Measurements from ENCODE around the gene CDHR3.

CDHR3 gene

GRCh38 chr7:105963038-105963667 lies at the start of gene CDHR3:
Gene CDHR3, plus strand, starts transcription at chr7:105963264. Its CDS starts 55 bp downstream, at chr7:105963319.
- Histone ChIP-seq H3K4me3 (ENCODE audit: low read length) (no peak within 1 kb of the TSS), H3K36me3 (ENCODE audit: control insufficient read depth, insufficient read depth, low read length, severe bottlenecking) (no peaks in the 10 kb centered on the region), H3K9me3 (ENCODE audit: control insufficient read depth, low read length) (no peaks in the 10 kb centered on the region), H3K4me1 (ENCODE audit: control insufficient read depth, insufficient read depth, low read length) (peaks cover 1% of the 10 kb centered on the region), H3K9ac (ENCODE audit: low read length) (no peak within 1 kb of the TSS), H3K27me3 (replicated peaks; ENCODE audit: control insufficient read depth, insufficient read depth, low read length) (no peaks in the 10 kb centered on the region)
- DNase-seq (ENCODE audit: low read depth): no peak

GRCh38 chr7:105913947-105914346 lies 49.1 kb upstream of the CDHR3 start:
- Histone ChIP-seq H3K36me3 (ENCODE audit: control insufficient read depth, insufficient read depth, low read length, severe bottlenecking) (peaks cover 46% of the 10 kb centered on the region), H3K9ac (ENCODE audit: low read length) (no peak overlapping the region), H3K9me3 (ENCODE audit: control insufficient read depth, low read length) (peaks cover 5% of the 10 kb centered on the region), H3K27me3 (replicated peaks; ENCODE audit: control insufficient read depth, insufficient read depth, low read length) (no peaks in the 10 kb centered on the region), H3K4me3 (ENCODE audit: low read length) (no peak overlapping the region), H3K4me1 (ENCODE audit: control insufficient read depth, insufficient read depth, low read length) (peaks cover 11% of the 10 kb centered on the region)
- DNase-seq (ENCODE audit: low read depth): no peak

- H3K27me3 ChIP-seq (replicated peaks; ENCODE audit: control insufficient read depth, insufficient read depth, low read length): no peaks in the 10 kb centered on the region
- H3K36me3 ChIP-seq (ENCODE audit: control insufficient read depth, insufficient read depth, low read length, severe bottlenecking): peaks cover 48% of the 10 kb centered on the region
- DNase-seq (ENCODE audit: low read depth): peak; percentile 42
- no peaks in the 10 kb centered on the region for H3K9me3 ChIP-seq (ENCODE audit: control insufficient read depth, low read length)
- H3K4me1 ChIP-seq (ENCODE audit: control insufficient read depth, insufficient read depth, low read length): peaks cover 11% of the 10 kb centered on the region
- H3K4me3 ChIP-seq (ENCODE audit: low read length): no peak overlapping the region
- H3K9ac ChIP-seq (ENCODE audit: low read length): no peak overlapping the region
Measured at GRCh38 chr7:105916603-105917002, 46.5 kb upstream of the CDHR3 start.

GRCh38 chr7:105917659-105918058 lies 45.4 kb upstream of the CDHR3 start:
- Histone ChIP-seq H3K4me3 (ENCODE audit: low read length) (no peak overlapping the region), H3K9ac (ENCODE audit: low read length) (no peak overlapping the region), H3K9me3 (ENCODE audit: control insufficient read depth, low read length) (no peaks in the 10 kb centered on the region), H3K4me1 (ENCODE audit: control insufficient read depth, insufficient read depth, low read length) (peaks cover 3% of the 10 kb centered on the region), H3K36me3 (ENCODE audit: control insufficient read depth, insufficient read depth, low read length, severe bottlenecking) (peaks cover 52% of the 10 kb centered on the region), H3K27me3 (replicated peaks; ENCODE audit: control insufficient read depth, insufficient read depth, low read length) (no peaks in the 10 kb centered on the region)
- no peak for DNase-seq (ENCODE audit: low read depth)

- peaks cover 13% of the 10 kb centered on the region for H3K4me1 ChIP-seq (ENCODE audit: control insufficient read depth, insufficient read depth, low read length)
- H3K27me3 ChIP-seq (replicated peaks; ENCODE audit: control insufficient read depth, insufficient read depth, low read length): no peaks in the 10 kb centered on the region
- H3K9ac ChIP-seq (ENCODE audit: low read length): no peak overlapping the region
- no peak for DNase-seq (ENCODE audit: low read depth)
- peaks cover 38% of the 10 kb centered on the region for H3K36me3 ChIP-seq (ENCODE audit: control insufficient read depth, insufficient read depth, low read length, severe bottlenecking)
- no peak overlapping the region for H3K4me3 ChIP-seq (ENCODE audit: low read length)
- H3K9me3 ChIP-seq (ENCODE audit: control insufficient read depth, low read length): peaks cover 11% of the 10 kb centered on the region
Measured at GRCh38 chr7:105920766-105921165, 42.3 kb upstream of the CDHR3 start.

- no peak for DNase-seq (ENCODE audit: low read depth)
- H3K9ac ChIP-seq (ENCODE audit: low read length): no peak overlapping the region
- H3K4me3 ChIP-seq (ENCODE audit: low read length): peak overlapping the region; percentile 6
- peaks cover 20% of the 10 kb centered on the region for H3K36me3 ChIP-seq (ENCODE audit: control insufficient read depth, insufficient read depth, low read length, severe bottlenecking)
- peaks cover 11% of the 10 kb centered on the region for H3K9me3 ChIP-seq (ENCODE audit: control insufficient read depth, low read length)
- no peaks in the 10 kb centered on the region for H3K27me3 ChIP-seq (replicated peaks; ENCODE audit: control insufficient read depth, insufficient read depth, low read length)
- peaks cover 18% of the 10 kb centered on the region for H3K4me1 ChIP-seq (ENCODE audit: control insufficient read depth, insufficient read depth, low read length)
Measured at GRCh38 chr7:105924945-105925344, 38.1 kb upstream of the CDHR3 start.

GRCh38 chr7:105926131-105926530 lies 36.9 kb upstream of the CDHR3 start:
- Histone ChIP-seq H3K27me3 (replicated peaks; ENCODE audit: control insufficient read depth, insufficient read depth, low read length) (no peaks in the 10 kb centered on the region), H3K36me3 (ENCODE audit: control insufficient read depth, insufficient read depth, low read length, severe bottlenecking) (peaks cover 20% of the 10 kb centered on the region), H3K4me1 (ENCODE audit: control insufficient read depth, insufficient read depth, low read length) (peaks cover 18% of the 10 kb centered on the region), H3K9me3 (ENCODE audit: control insufficient read depth, low read length) (peaks cover 11% of the 10 kb centered on the region), H3K9ac (ENCODE audit: low read length) (no peak overlapping the region), H3K4me3 (ENCODE audit: low read length) (no peak overlapping the region)
- no peak for DNase-seq (ENCODE audit: low read depth)

GRCh38 chr7:105931179-105931578 lies 31.9 kb upstream of the CDHR3 start:
- Histone ChIP-seq H3K9ac (ENCODE audit: low read length) (no peak overlapping the region), H3K9me3 (ENCODE audit: control insufficient read depth, low read length) (no peaks in the 10 kb centered on the region)
- DNase-seq (ENCODE audit: low read depth): no peak

GRCh38 chr7:105932835-105933477 lies 30.1 kb upstream of the CDHR3 start:
- no peak overlapping the region for H3K4me3 ChIP-seq (ENCODE audit: low read length)
- H3K36me3 ChIP-seq (ENCODE audit: control insufficient read depth, insufficient read depth, low read length, severe bottlenecking): no peaks in the 10 kb centered on the region
- no peaks in the 10 kb centered on the region for H3K27me3 ChIP-seq (replicated peaks; ENCODE audit: control insufficient read depth, insufficient read depth, low read length)
- DNase-seq (ENCODE audit: low read depth): peak; percentile 93
- H3K4me1 ChIP-seq (ENCODE audit: control insufficient read depth, insufficient read depth, low read length): peaks cover 40% of the 10 kb centered on the region
- H3K9me3 ChIP-seq (ENCODE audit: control insufficient read depth, low read length): no peaks in the 10 kb centered on the region
- H3K9ac ChIP-seq (ENCODE audit: low read length): peak overlapping the region; percentile 78

More at GRCh38 chr7:105931179-105931578, 31.9 kb upstream of the CDHR3 start:
- H3K36me3 ChIP-seq (ENCODE audit: control insufficient read depth, insufficient read depth, low read length, severe bottlenecking): no peaks in the 10 kb centered on the region
- H3K27me3 ChIP-seq (replicated peaks; ENCODE audit: control insufficient read depth, insufficient read depth, low read length): no peaks in the 10 kb centered on the region
- peaks cover 44% of the 10 kb centered on the region for H3K4me1 ChIP-seq (ENCODE audit: control insufficient read depth, insufficient read depth, low read length)
- H3K4me3 ChIP-seq (ENCODE audit: low read length): no peak overlapping the region

GRCh38 chr7:105934572-105935185 lies 28.4 kb upstream of the CDHR3 start:
- DNase-seq (ENCODE audit: low read depth): peak; percentile 81
- H3K4me3 ChIP-seq (ENCODE audit: low read length): no peak overlapping the region
- H3K36me3 ChIP-seq (ENCODE audit: control insufficient read depth, insufficient read depth, low read length, severe bottlenecking): no peaks in the 10 kb centered on the region
- no peaks in the 10 kb centered on the region for H3K27me3 ChIP-seq (replicated peaks; ENCODE audit: control insufficient read depth, insufficient read depth, low read length)
- H3K9me3 ChIP-seq (ENCODE audit: control insufficient read depth, low read length): no peaks in the 10 kb centered on the region
- H3K4me1 ChIP-seq (ENCODE audit: control insufficient read depth, insufficient read depth, low read length): peaks cover 40% of the 10 kb centered on the region
- peak overlapping the region; percentile 70 for H3K9ac ChIP-seq (ENCODE audit: low read length)

- Histone ChIP-seq H3K9ac (ENCODE audit: low read length) (no peak overlapping the region), H3K27me3 (replicated peaks; ENCODE audit: control insufficient read depth, insufficient read depth, low read length) (no peaks in the 10 kb centered on the region), H3K4me1 (ENCODE audit: control insufficient read depth, insufficient read depth, low read length) (peaks cover 40% of the 10 kb centered on the region), H3K9me3 (ENCODE audit: control insufficient read depth, low read length) (no peaks in the 10 kb centered on the region), H3K36me3 (ENCODE audit: control insufficient read depth, insufficient read depth, low read length, severe bottlenecking) (no peaks in the 10 kb centered on the region), H3K4me3 (ENCODE audit: low read length) (no peak overlapping the region)
- no peak for DNase-seq (ENCODE audit: low read depth)
Measured at GRCh38 chr7:105935250-105935649, 27.8 kb upstream of the CDHR3 start.
